Esophagus squamous epithelium (tissue), 4 donors: ENCODE data around the gene FGGY.

Experiments
- CTCF ChIP-seq, 6 experiments: fragments of 450-650 bp in 4 of 6; fragments of 200-600 bp in 2 of 6; sonication (generic) in 2 of 6; IDR thresholded peaks; one replicate each; pipeline ENCODE4 v1.5.1; 2016 to 2019; ENCODE audit warnings: antibody characterized with exemption in 6 of 6, mild to moderate bottlenecking in 4 of 6, moderate library complexity in 4 of 6
- POLR2A ChIP-seq, 4 donors: fragments of 450-650 bp; IDR thresholded peaks; one replicate each; pipeline ENCODE4 v1.6.1; 2017; ENCODE audit warnings: antibody characterized with exemption in 4 of 4, mild to moderate bottlenecking in 4 of 4, moderate library complexity in 3 of 4

DNA sequence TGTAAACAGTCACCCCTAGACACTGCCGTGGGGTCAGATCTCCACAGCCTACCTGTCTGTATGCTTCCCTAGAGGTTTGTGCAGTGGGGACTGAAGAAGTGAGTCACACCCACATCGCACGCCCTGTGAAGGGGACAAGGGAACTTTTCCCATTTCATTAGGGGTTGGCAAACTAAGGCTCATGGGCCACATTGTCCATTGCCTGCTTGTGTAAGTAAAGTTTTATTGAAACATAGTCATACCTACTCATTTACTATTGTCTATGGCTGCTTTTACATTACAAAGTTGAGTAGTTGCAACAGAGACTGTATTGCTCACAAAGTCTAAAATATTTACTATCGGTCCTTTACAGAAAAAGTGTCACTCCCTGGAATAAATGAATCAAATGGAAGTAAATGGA, 2.5 kb upstream of the FGGY start:
- TF ChIP-seq CTCF (IDR thresholded peaks at IDR 0.05) (no peak), POLR2A (IDR thresholded peaks at IDR 0.05) (no peak)
